Calu3 (cell line): ENCODE results near the gene SYT8. TPM values are rescaled to one million over a fixed set of nuclear protein-coding genes. Genes with fewer than 3 reads are reported as not detected.
A peak's percentile ranks its signal among the peaks of the same experiment; 100 is the strongest.

Experiments
- BruUV-seq: library from RNA; stranded (reverse); fragments of 400-500 nt; replicated peaks from 2 replicates; lab custom pipeline; 2021; lab: Mats Ljungman, UMichigan
- CTCF ChIA-PET: fragments of 300-600 bp; sonication (Branson Sonifier 250); formaldehyde crosslinking; loops from one replicate; lab custom pipeline; 2022; ENCODE audit warnings: antibody characterized with exemption; lab: Charles Lee
- DNase-seq: peaks from one replicate; pipeline ENCODE4 v3.0.0; 2022
- H3K27ac Mint-ChIP-seq: one replicate; pipeline ENCODE4 v1.8.0; 2022; ENCODE audit warnings: mixed read lengths; ENCODE audit not compliant: unreplicated experiment
- H3K27me3 Mint-ChIP-seq: one replicate; pipeline ENCODE4 v1.8.0; 2022; ENCODE audit warnings: mixed read lengths; ENCODE audit not compliant: unreplicated experiment
- H3K36me3 Mint-ChIP-seq: one replicate; pipeline ENCODE4 v1.8.0; 2022; ENCODE audit warnings: mild to moderate bottlenecking, moderate library complexity, mixed read lengths; ENCODE audit not compliant: insufficient read depth, unreplicated experiment
- H3K4me1 Mint-ChIP-seq: one replicate; pipeline ENCODE4 v1.8.0; 2022; ENCODE audit warnings: mild to moderate bottlenecking, low read depth, mixed read lengths; ENCODE audit not compliant: unreplicated experiment
- H3K4me3 Mint-ChIP-seq: one replicate; pipeline ENCODE4 v1.8.0; 2022; ENCODE audit warnings: mild to moderate bottlenecking, low read depth, moderate library complexity, mixed read lengths; ENCODE audit not compliant: unreplicated experiment
- H3K9me3 Mint-ChIP-seq: one replicate; pipeline ENCODE4 v1.8.0; 2022; ENCODE audit warnings: low read depth, mixed read lengths; ENCODE audit not compliant: unreplicated experiment
- CTCF ChIP-seq: fragments of 200-600 bp; IDR thresholded peaks from one replicate; pipeline ENCODE4 v1.8.0; 2022; ENCODE audit warnings: antibody characterized with exemption; ENCODE audit not compliant: unreplicated experiment
- intact Hi-C: fragments of 100-400 bp; cut with micrococcal nuclease; formaldehyde crosslinking; loops from one replicate; pipeline ENCODE4 v1.10.0; 2022; ENCODE audit not compliant: unreplicated experiment
- total RNA-seq: library from RNA; stranded (reverse); gene quantifications from 2 replicates; pipeline ENCODE4 v1.2.3, GENCODE V29; 2022

The SYT8 gene
- total RNA-seq, 1 experiment from 2014 or later: 7.1 TPM

GRCh38 chr11:1835671-1836010 lies 851 bp downstream of the SYT8 start:
- no peak for TF ChIP-seq CTCF
- DNase-seq: no peak
- peaks cover 34% of the 10 kb centered on the region for H3K4me1 Mint-ChIP-seq
- BruUV-seq: no TSS peak
- H3K27ac Mint-ChIP-seq: no peak overlapping the region
- peak overlapping the region; percentile 46 for H3K4me3 Mint-ChIP-seq
- CTCF ChIA-PET: no interaction called here
- intact Hi-C loops: loop anchor here (5.0 kb wide), 2 partner anchors 37 to 317 kb away; no protein-coding TSS in a partner anchor
- no peaks in the 10 kb centered on the region for H3K9me3 Mint-ChIP-seq
- no peaks in the 10 kb centered on the region for H3K27me3 Mint-ChIP-seq
- peaks cover 28% of the 10 kb centered on the region for H3K36me3 Mint-ChIP-seq

- DNase-seq: no peak
- intact Hi-C loops: loop anchor here (5.0 kb wide), 2 partner anchors 36 to 316 kb away; no protein-coding TSS in a partner anchor
- BruUV-seq: no TSS peak
- Mint-ChIP-seq H3K4me3 (no peak overlapping the region), H3K36me3 (peaks cover 21% of the 10 kb centered on the region), H3K27ac (no peak overlapping the region), H3K4me1 (peaks cover 28% of the 10 kb centered on the region), H3K9me3 (no peaks in the 10 kb centered on the region), H3K27me3 (no peaks in the 10 kb centered on the region)
- CTCF ChIA-PET: interaction anchor here (0.6 to 0.9 kb wide), 2 partner anchors 46 to 226 kb away, joined by 3 to 5 read pairs; no protein-coding TSS in a partner anchor
- no peak for TF ChIP-seq CTCF
Measured at GRCh38 chr11:1836011-1836945, 1.5 kb downstream of the SYT8 start.

- TF ChIP-seq CTCF: peak; percentile 89
- intact Hi-C loops: loop anchor here (5.0 kb wide), 2 partner anchors 35 to 315 kb away; no protein-coding TSS in a partner anchor
- H3K36me3 Mint-ChIP-seq: peaks cover 18% of the 10 kb centered on the region
- no peaks in the 10 kb centered on the region for H3K9me3 Mint-ChIP-seq
- no peaks in the 10 kb centered on the region for H3K27me3 Mint-ChIP-seq
- CTCF ChIA-PET: interaction anchor here (0.9 kb wide), 1 partner anchor 45 kb away, joined by 5 read pairs; no protein-coding TSS in a partner anchor
- no peak overlapping the region for H3K27ac Mint-ChIP-seq
- BruUV-seq: no TSS peak
- peak; percentile 76 for DNase-seq
- H3K4me3 Mint-ChIP-seq: no peak overlapping the region
- peaks cover 19% of the 10 kb centered on the region for H3K4me1 Mint-ChIP-seq
Measured at GRCh38 chr11:1837171-1838076, 2.6 kb downstream of the SYT8 start.

GRCh38 chr11:1838077-1838425 lies 3.3 kb downstream of the SYT8 start:
- intact Hi-C loops: loop anchor here (5.0 kb wide), 2 partner anchors 34 to 314 kb away; no protein-coding TSS in a partner anchor
- TF ChIP-seq CTCF: no peak
- CTCF ChIA-PET: no interaction called here
- BruUV-seq: no TSS peak
- H3K9me3 Mint-ChIP-seq: no peaks in the 10 kb centered on the region
- H3K36me3 Mint-ChIP-seq: peaks cover 20% of the 10 kb centered on the region
- H3K4me1 Mint-ChIP-seq: peaks cover 19% of the 10 kb centered on the region
- no peak overlapping the region for H3K27ac Mint-ChIP-seq
- no peak overlapping the region for H3K4me3 Mint-ChIP-seq
- no peak for DNase-seq
- peaks cover 2% of the 10 kb centered on the region for H3K27me3 Mint-ChIP-seq
